ENCODE data around the gene HIPK1.

Gene HIPK1

DNA sequence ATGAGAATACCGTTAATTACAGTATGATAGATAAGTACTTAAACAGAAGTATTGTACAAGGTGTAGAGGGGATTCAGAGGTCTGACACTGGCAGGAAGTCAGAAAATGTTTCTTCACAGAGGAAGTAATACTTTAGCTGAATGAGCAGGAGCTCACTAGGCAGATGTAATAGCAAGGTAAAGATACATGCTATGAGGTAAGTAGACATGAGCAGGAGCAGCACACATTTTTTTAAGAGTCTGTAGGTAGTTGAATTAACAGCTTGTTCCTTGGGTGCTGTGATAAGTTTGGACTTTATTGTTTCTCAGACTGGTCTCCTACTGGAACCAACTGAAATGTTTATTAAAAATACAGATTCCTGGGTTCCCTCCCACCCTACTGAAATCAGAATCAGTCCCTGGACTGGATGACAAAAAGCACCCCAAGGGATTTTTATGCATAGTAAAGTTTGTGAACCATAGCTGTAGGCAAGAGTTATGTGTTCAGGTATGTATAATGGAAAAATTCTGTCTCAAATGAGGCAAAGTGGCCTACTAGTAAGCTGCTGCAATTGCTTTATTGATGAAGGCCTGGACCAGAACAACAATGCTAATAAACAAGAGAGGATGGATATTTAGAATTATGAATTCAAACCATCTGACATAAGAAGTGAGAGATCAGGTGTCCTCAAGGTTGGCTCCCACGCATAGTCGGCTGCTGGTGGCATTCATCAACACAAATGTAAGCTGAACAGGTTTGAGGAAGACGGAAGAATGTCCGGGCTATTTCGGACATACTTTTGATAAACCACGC lies 25.4 kb upstream of the HIPK1 start:
- TF ChIP-seq, protein P1, sequence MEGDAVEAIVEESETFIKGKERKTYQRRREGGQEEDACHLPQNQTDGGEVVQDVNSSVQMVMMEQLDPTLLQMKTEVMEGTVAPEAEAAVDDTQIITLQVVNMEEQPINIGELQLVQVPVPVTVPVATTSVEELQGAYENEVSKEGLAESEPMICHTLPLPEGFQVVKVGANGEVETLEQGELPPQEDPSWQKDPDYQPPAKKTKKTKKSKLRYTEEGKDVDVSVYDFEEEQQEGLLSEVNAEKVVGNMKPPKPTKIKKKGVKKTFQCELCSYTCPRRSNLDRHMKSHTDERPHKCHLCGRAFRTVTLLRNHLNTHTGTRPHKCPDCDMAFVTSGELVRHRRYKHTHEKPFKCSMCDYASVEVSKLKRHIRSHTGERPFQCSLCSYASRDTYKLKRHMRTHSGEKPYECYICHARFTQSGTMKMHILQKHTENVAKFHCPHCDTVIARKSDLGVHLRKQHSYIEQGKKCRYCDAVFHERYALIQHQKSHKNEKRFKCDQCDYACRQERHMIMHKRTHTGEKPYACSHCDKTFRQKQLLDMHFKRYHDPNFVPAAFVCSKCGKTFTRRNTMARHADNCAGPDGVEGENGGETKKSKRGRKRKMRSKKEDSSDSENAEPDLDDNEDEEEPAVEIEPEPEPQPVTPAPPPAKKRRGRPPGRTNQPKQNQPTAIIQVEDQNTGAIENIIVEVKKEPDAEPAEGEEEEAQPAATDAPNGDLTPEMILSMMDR (conservative IDR thresholded peaks at IDR 0.05; ENCODE audit: low read depth, low read length) = no peak
- no peak for DNase-seq (ENCODE audit: low read depth)

DNA sequence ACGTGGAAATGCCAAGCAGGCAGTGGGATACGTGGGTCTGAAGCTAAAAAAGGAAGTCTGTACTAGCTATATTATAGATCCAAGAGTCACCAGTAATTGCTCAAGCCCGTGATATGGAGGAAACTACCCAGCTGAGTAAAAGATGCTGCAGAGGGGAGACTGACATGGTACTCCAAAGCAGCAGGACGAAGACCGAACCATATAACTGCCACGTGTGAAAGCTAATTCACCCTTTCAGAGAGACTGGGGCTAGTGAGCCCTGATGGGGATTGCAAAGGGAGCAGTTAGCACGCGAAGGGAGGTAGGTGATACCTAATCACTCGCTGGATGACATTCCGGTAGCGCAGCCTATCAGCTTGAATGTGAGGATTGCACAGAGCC lies 24.8 kb upstream of the HIPK1 start:
- peak overlapping the region; percentile 98 for H3K4me3 ChIP-seq (ENCODE audit: low read length)
- DNase-seq (ENCODE audit: low read depth) = peak; percentile 13
- TF ChIP-seq, protein P1 (conservative IDR thresholded peaks at IDR 0.05; ENCODE audit: low read depth, low read length) = no peak

More for the DNA sequence above, 25.4 kb upstream of the HIPK1 start:
- H3K4me3 ChIP-seq (ENCODE audit: low read length) = peak overlapping the region; percentile 98

DNA sequence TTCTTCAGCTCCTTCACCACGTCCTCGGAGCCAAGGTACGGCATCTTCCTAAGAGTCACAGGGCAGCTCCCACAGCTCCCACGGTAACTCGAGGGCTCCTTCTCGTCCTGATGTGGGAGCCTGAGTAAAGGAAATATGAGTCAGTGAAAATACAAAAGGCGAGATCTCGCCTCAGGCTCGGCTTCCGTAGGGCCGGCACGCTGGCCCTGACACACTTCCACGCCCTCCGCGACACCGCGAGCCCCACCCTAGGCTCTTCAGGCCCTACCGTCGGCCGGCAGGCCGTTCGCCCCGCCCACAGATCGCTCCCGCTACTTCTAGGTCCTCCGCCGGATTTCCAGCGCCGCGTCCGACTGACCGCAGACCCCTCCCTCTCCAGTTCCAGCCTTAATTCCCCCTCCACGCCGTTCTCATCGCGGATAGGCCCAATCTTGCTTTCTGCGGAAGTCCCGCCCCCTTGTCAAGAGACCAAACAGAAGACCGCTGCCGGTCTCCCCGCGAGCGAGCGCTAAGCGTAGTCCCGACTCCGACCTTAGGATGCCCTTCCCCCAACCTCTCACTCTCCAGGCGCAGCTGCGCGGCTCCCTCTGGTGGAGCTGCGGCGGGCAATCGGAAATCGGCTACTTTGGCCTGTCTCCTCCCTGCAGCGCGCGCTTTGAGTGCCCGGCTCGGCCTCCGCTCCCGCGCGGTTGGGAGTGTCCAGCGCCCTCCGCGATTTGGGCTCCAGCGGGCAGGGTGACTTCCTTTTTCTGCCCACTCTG lies 24.3 kb upstream of the HIPK1 start, which contains the start of the genes AP4B1 and DCLRE1B:
Gene AP4B1, minus strand, starts transcription at position 126 of the 761 bp plus-strand sequence. Its CDS starts 82 bp downstream, at position 44.
Gene DCLRE1B, plus strand, starts transcription at position 653 of the 761 bp plus-strand sequence. CDS start 261 bp downstream, outside the sequence.
- H3K4me3 ChIP-seq (ENCODE audit: low read length) = peak within 1 kb of the TSS; percentile 98
- TF ChIP-seq, protein P1 (conservative IDR thresholded peaks at IDR 0.05; ENCODE audit: low read depth, low read length) = peak; percentile 62
- DNase-seq (ENCODE audit: low read depth) = peak; percentile 99

DNA sequence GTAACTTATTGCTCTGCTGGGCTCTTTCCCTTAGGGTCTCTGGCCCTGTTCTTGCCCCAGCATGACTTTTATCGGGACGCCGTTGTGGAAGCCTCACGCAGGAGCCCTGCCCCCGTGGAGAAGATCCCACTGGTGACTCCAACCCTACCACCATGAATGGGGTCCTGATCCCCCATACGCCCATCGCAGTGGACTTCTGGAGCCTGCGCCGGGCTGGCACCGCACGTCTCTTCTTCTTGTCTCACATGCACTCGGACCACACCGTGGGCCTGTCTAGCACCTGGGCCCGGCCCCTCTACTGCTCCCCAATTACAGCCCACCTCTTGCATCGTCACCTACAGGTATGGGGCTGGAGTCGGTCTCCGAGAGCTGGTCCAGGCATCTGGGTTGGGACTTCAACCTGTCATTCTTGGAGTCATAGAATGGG lies 23.7 kb upstream of the HIPK1 start:
- TF ChIP-seq, protein P1 (conservative IDR thresholded peaks at IDR 0.05; ENCODE audit: low read depth, low read length) = no peak
- DNase-seq (ENCODE audit: low read depth) = no peak
- peak overlapping the region; percentile 98 for H3K4me3 ChIP-seq (ENCODE audit: low read length)

DNA sequence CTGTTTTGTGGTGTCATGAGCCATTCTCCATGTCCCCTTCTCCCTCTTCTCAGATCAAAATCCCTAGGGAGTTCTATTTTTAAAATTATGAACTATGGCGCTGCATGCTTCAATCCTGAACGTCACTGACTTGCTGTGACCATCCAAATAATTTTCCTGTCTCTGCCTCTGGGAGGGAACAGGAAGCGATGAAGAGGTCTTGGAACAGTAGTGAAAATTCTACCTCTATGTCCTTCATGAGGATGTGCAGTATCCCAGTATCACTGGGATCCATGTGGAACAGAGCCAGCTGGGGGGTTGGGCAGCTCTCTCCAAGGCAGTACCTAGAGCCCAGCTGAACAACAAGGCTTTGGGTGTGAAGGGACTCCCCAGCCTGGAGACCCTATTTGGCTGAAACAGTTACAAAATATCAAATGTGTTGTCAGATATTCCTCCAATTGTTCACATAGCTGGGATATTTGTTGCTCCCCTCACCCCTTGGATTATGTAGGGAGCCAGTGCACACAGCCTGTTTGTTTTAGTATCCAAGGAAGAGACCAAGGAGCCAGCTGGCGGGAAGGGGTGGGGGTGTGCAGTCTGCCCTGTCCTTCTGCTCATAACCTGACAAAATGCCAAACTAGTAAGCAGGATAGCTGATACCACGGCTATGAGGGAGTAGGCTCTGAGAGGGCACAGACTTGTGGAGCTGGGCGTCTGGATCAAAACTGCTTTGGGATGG lies 16.4 kb upstream of the HIPK1 start:
- DNase-seq (ENCODE audit: low read depth) = peak; percentile 55
- no peak overlapping the region for H3K4me3 ChIP-seq (ENCODE audit: low read length)
- TF ChIP-seq, protein P1 (conservative IDR thresholded peaks at IDR 0.05; ENCODE audit: low read depth, low read length) = no peak

DNA sequence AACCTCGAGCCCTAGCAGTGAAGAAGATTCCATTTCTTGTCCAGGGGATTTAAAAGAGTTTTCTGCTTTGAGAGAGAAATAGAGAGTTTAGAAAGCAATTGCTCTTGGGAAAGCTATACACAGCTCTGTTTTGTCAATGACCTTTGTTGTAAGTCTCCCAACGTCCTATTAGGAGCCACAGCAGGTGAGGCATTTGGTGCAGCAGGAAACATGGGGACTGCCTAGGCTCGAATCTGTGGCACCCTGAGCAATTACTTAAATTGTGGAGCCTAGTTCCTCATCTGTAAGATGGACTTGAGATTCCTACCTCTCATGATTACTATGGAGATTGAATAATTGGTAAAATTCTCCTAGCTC lies 15.8 kb upstream of the HIPK1 start:
- DNase-seq (ENCODE audit: low read depth) = no peak

More for the DNA sequence above, 15.8 kb upstream of the HIPK1 start:
- TF ChIP-seq, protein P1 (conservative IDR thresholded peaks at IDR 0.05; ENCODE audit: low read depth, low read length) = no peak
- no peak overlapping the region for H3K4me3 ChIP-seq (ENCODE audit: low read length)
